ENCODE results near the gene IGFBP4.
A peak's percentile ranks its signal among the peaks of the same experiment; 100 is the strongest.

IGFBP4 gene

GRCh38 chr17:40454613-40454995 lies 11.4 kb downstream of the IGFBP4 start:
- no peak for DNase-seq (ENCODE audit: low read depth)
- TF ChIP-seq CTCF (IDR thresholded peaks at IDR 0.05; ENCODE audit: low read depth, low read length, missing control alignments), result no peak
- no peak overlapping the region for H3K4me3 ChIP-seq (ENCODE audit: low read depth, low read length)
- in situ Hi-C loops (cut with HindIII; ENCODE audit: low sequenced_read_pairs), result no loop called here

DNA sequence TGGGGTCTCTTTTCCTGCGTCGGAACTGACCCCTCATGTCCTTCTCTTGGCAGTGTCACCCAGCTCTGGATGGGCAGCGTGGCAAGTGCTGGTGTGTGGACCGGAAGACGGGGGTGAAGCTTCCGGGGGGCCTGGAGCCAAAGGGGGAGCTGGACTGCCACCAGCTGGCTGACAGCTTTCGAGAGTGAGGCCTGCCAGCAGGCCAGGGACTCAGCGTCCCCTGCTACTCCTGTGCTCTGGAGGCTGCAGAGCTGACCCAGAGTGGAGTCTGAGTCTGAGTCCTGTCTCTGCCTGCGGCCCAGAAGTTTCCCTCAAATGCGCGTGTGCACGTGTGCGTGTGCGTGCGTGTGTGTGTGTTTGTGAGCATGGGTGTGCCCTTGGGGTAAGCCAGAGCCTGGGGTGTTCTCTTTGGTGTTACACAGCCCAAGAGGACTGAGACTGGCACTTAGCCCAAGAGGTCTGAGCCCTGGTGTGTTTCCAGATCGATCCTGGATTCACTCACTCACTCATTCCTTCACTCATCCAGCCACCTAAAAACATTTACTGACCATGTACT lies 13.2 kb downstream of the IGFBP4 start:
- DNase-seq (ENCODE audit: low read depth), result no peak
- H3K4me3 ChIP-seq (ENCODE audit: low read depth, low read length), result no peak overlapping the region
- TF ChIP-seq CTCF (IDR thresholded peaks at IDR 0.05; ENCODE audit: low read depth, low read length, missing control alignments), result no peak
- in situ Hi-C loops (cut with HindIII; ENCODE audit: low sequenced_read_pairs), result no loop called here

DNA sequence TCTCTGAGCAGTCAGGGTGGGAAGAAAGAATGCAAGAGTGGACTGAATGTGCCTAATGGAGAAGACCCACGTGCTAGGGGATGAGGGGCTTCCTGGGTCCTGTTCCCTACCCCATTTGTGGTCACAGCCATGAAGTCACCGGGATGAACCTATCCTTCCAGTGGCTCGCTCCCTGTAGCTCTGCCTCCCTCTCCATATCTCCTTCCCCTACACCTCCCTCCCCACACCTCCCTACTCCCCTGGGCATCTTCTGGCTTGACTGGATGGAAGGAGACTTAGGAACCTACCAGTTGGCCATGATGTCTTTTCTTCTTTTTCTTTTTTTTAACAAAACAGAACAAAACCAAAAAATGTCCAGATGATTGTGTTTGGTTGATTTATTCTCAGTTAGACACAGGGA lies 14.1 kb downstream of the IGFBP4 start:
- DNase-seq (ENCODE audit: low read depth), result no peak
- TF ChIP-seq CTCF (IDR thresholded peaks at IDR 0.05; ENCODE audit: low read depth, low read length, missing control alignments), result no peak
- no peak overlapping the region for H3K4me3 ChIP-seq (ENCODE audit: low read depth, low read length)
- in situ Hi-C loops (cut with HindIII; ENCODE audit: low sequenced_read_pairs), result no loop called here

GRCh38 chr17:40457964-40458791 lies 14.9 kb downstream of the IGFBP4 start:
- TF ChIP-seq CTCF (IDR thresholded peaks at IDR 0.05; ENCODE audit: low read depth, low read length, missing control alignments), result no peak
- no peak overlapping the region for H3K4me3 ChIP-seq (ENCODE audit: low read depth, low read length)
- in situ Hi-C loops (cut with HindIII; ENCODE audit: low sequenced_read_pairs), result no loop called here
- peak; percentile 46 for DNase-seq (ENCODE audit: low read depth)

DNA sequence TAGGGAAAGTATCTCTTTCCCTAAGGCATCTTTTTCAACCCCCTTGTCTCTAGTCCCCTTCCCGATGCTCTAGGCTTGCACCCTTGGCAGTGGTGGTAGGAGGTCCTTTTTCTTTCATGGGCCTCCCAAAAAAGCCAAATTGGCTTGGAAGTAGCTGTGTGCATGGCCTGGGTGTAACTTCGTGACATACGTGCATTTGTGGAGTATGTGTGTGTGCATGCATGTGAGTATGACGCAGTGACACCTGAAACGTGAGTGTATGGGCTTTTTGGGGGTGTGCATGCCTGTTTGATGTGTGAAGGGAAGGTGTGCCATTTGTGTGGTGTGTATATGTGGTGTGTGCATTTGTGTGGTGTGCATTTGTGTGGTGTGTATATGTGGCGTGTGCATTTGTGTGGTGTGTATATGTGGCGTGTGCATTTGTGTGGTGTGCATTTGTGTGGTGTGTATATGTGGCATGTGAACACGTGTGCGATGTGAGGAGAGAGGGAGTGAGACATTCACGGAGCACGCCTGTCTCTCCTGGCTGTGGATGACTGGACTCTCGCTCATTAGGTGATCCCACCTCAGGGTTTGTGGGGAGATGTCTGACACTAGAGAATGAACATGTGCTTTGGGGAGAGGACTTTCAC lies 15.7 kb downstream of the IGFBP4 start:
- no peak for TF ChIP-seq CTCF (IDR thresholded peaks at IDR 0.05; ENCODE audit: low read depth, low read length, missing control alignments)
- in situ Hi-C loops (cut with HindIII; ENCODE audit: low sequenced_read_pairs), result no loop called here
- DNase-seq (ENCODE audit: low read depth), result no peak
- no peak overlapping the region for H3K4me3 ChIP-seq (ENCODE audit: low read depth, low read length)

DNA sequence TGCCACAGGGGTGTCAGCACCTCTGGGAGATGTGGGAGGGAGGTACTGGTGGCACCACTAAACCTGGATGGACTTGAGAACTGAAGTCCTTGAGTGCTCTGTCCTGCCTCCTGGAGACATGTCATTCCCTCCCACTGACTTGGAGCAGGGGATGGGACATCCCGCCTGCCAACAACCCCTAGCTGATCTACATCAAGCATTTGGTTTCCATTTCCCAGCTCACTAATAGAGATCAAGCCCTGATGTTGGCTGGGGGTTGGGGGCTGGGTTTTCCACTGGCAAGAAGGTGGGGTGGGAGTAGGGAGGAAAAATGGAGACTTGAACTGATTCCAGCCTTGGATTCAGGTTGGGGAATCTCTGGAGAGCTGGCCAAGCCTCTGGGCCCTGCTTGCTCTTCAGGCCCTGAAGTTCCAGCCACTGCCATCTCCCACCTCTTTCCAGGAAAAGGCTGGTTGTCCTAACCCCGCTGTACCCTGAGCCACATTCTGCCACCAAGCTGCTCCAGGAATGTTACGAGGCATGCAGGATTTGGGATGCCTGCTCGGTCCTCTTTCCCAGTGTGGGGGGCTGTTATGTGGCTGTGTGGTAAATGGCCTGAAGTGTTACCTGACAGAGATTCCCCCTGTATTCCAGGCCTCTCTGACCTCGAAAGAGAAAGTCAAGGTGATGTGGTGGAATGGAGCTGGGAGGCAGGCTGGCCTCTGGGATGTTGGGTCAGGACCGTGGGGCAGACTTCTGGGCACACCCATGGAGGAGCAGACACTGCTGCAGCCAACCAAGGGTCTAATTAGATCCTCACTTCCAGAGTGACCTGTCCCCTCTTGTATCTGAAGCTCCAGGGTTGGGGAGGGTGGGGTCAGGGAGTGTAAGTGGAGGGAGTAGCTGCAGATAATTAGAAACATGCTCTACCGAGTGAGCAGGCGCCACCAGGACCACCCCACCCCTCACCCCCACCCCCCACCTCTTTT lies 16.7 kb downstream of the IGFBP4 start:
- H3K4me3 ChIP-seq (ENCODE audit: low read depth, low read length), result no peak overlapping the region
- in situ Hi-C loops (cut with HindIII; ENCODE audit: low sequenced_read_pairs), result loop anchor here (5.0 kb wide), 1 partner anchor 72 kb away; no protein-coding TSS in a partner anchor
- DNase-seq (ENCODE audit: low read depth), result no peak
- no peak for TF ChIP-seq CTCF (IDR thresholded peaks at IDR 0.05; ENCODE audit: low read depth, low read length, missing control alignments)
